Loucy (cell line): ENCODE results near the gene TUBA4A.

ENCODE experiments used
- CTCF ChIP-seq: fragments of 200-600 bp; sonication (generic); conservative IDR thresholded peaks from 2 replicates; pipeline ENCODE4 v1.5.1; 2014; ENCODE audit warnings: mild to moderate bottlenecking, antibody characterized with exemption, low read length
- EZH2phosphoT487 ChIP-seq: fragments of 200-600 bp; IDR thresholded peaks from 2 replicates; pipeline ENCODE4 v1.6.1; 2018; ENCODE audit warnings: antibody characterized with exemption, mild to moderate bottlenecking, moderate library complexity, borderline replicate concordance

GRCh38 chr2:219207134-219207883 is 46.4 kb downstream of the TUBA4A start:
- TF ChIP-seq CTCF, result no peak
- no peak for TF ChIP-seq EZH2phosphoT487
